Neural cell (in vitro differentiated cells): ENCODE measurements around the gene CCDC148.

Experiments
- CTCF ChIP-seq: fragments of 450-650 bp; IDR thresholded peaks from 2 replicates; pipeline ENCODE4 v1.5.1; 2014; ENCODE audit warnings: antibody characterized with exemption, mild to moderate bottlenecking, moderate library complexity; ENCODE audit not compliant: poor library complexity, severe bottlenecking
- EP300 ChIP-seq: fragments of 450-650 bp; conservative IDR thresholded peaks from 2 replicates; pipeline ENCODE4 v1.6.1; 2014; ENCODE audit warnings: antibody characterized with exemption, mild to moderate bottlenecking, moderate library complexity; ENCODE audit not compliant: poor library complexity, severe bottlenecking
- EZH2 ChIP-seq: fragments of 200-600, 300-800 bp; shearing (Covaris generic), sonication (generic); IDR thresholded peaks from 2 replicates; pipeline ENCODE4 v1.6.1; 2014; ENCODE audit warnings: antibody characterized with exemption, low read length, borderline replicate concordance, mild to moderate bottlenecking; ENCODE audit not compliant: insufficient read depth, poor library complexity, severe bottlenecking
- MXI1 ChIP-seq: fragments of 450-650 bp; conservative IDR thresholded peaks from 2 replicates; pipeline ENCODE4 v1.6.1; 2014; ENCODE audit warnings: antibody characterized with exemption, mild to moderate bottlenecking; ENCODE audit not compliant: poor library complexity, severe bottlenecking
- POLR2AphosphoS5 ChIP-seq: IDR thresholded peaks from 2 replicates; pipeline ENCODE4 v1.6.1; 2012
- TAF1 ChIP-seq: IDR thresholded peaks from 2 replicates; pipeline ENCODE4 v1.6.1; 2012; ENCODE audit warnings: low read depth
- TF ChIP-seq, protein P1 (sequence below): IDR thresholded peaks from 2 replicates; pipeline ENCODE4 v1.6.1; 2012; ENCODE audit warnings: borderline replicate concordance

GRCh38 chr2:158239271-158239670, 217.3 kb downstream of the CCDC148 start:
- TF ChIP-seq CTCF, result no peak
- TF ChIP-seq EP300, result no peak
- TF ChIP-seq TAF1, result no peak
- TF ChIP-seq POLR2AphosphoS5, result no peak
- no peak for TF ChIP-seq EZH2
- TF ChIP-seq, protein P1, sequence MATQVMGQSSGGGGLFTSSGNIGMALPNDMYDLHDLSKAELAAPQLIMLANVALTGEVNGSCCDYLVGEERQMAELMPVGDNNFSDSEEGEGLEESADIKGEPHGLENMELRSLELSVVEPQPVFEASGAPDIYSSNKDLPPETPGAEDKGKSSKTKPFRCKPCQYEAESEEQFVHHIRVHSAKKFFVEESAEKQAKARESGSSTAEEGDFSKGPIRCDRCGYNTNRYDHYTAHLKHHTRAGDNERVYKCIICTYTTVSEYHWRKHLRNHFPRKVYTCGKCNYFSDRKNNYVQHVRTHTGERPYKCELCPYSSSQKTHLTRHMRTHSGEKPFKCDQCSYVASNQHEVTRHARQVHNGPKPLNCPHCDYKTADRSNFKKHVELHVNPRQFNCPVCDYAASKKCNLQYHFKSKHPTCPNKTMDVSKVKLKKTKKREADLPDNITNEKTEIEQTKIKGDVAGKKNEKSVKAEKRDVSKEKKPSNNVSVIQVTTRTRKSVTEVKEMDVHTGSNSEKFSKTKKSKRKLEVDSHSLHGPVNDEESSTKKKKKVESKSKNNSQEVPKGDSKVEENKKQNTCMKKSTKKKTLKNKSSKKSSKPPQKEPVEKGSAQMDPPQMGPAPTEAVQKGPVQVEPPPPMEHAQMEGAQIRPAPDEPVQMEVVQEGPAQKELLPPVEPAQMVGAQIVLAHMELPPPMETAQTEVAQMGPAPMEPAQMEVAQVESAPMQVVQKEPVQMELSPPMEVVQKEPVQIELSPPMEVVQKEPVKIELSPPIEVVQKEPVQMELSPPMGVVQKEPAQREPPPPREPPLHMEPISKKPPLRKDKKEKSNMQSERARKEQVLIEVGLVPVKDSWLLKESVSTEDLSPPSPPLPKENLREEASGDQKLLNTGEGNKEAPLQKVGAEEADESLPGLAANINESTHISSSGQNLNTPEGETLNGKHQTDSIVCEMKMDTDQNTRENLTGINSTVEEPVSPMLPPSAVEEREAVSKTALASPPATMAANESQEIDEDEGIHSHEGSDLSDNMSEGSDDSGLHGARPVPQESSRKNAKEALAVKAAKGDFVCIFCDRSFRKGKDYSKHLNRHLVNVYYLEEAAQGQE, result no peak
- no peak for TF ChIP-seq MXI1
